ENCODE results near the gene LIN52. TPM values are rescaled to one million over a fixed set of nuclear protein-coding genes. Genes with fewer than 3 reads are reported as not detected.

LIN52 gene
- total RNA-seq, 2 donors from 2014 or later: 7.8 to 8.1 TPM

GRCh38 chr14:74241652-74242017 is 156.9 kb downstream of the LIN52 start:
- Histone ChIP-seq H3K9me3 (no peaks in the 10 kb centered on the region), H3K36me3 (no peaks in the 10 kb centered on the region), H3K27me3 (replicated peaks; ENCODE audit: insufficient read depth) (peaks cover 44% of the 10 kb centered on the region), H3K4me3 (no peak overlapping the region), H3K27ac (no peak overlapping the region), H3K4me1 (replicated peaks) (peaks cover 10% of the 10 kb centered on the region)
- intact Hi-C loops (cut with DNase I): no loop called here
- WGBS: 9% methylated on average over 14 of the region's 14 CpGs
- TF ChIP-seq POLR2AphosphoS5 (IDR thresholded peaks at IDR 0.05): no peak
- no peak for DNase-seq (ENCODE audit: low spot score)

GRCh38 chr14:74242021-74242779 is 157.4 kb downstream of the LIN52 start:
- Histone ChIP-seq H3K27me3 (replicated peaks; ENCODE audit: insufficient read depth) (peaks cover 46% of the 10 kb centered on the region), H3K9me3 (no peaks in the 10 kb centered on the region), H3K27ac (no peak overlapping the region), H3K36me3 (no peaks in the 10 kb centered on the region), H3K4me3 (no peak overlapping the region), H3K4me1 (replicated peaks) (peaks cover 10% of the 10 kb centered on the region)
- 13% methylated on average over 28 of the region's 28 CpGs for WGBS
- DNase-seq (ENCODE audit: low spot score): no peak
- intact Hi-C loops (cut with DNase I): no loop called here
- TF ChIP-seq POLR2A (IDR thresholded peaks at IDR 0.05) (no peak), POLR2AphosphoS5 (IDR thresholded peaks at IDR 0.05) (no peak), CTCF (IDR thresholded peaks at IDR 0.05) (no peak)

GRCh38 chr14:74242780-74243042 is 158.0 kb downstream of the LIN52 start:
- Histone ChIP-seq H3K4me3 (no peak overlapping the region), H3K36me3 (no peaks in the 10 kb centered on the region), H3K27me3 (replicated peaks; ENCODE audit: insufficient read depth) (peaks cover 46% of the 10 kb centered on the region), H3K27ac (no peak overlapping the region), H3K4me1 (replicated peaks) (peaks cover 10% of the 10 kb centered on the region), H3K9me3 (no peaks in the 10 kb centered on the region)
- 35% methylated on average over 4 of the region's 4 CpGs for WGBS
- TF ChIP-seq CTCF (IDR thresholded peaks at IDR 0.05) (no peak), POLR2A (IDR thresholded peaks at IDR 0.05) (no peak), POLR2AphosphoS5 (IDR thresholded peaks at IDR 0.05) (no peak)
- DNase-seq (ENCODE audit: low spot score): no peak
- intact Hi-C loops (cut with DNase I): no loop called here

GRCh38 chr14:74243051-74243450 is 158.3 kb downstream of the LIN52 start:
- intact Hi-C loops (cut with DNase I): no loop called here
- TF ChIP-seq POLR2A (IDR thresholded peaks at IDR 0.05) (no peak), CTCF (IDR thresholded peaks at IDR 0.05) (no peak), POLR2AphosphoS5 (IDR thresholded peaks at IDR 0.05) (no peak)
- no peak for DNase-seq (ENCODE audit: low spot score)
- Histone ChIP-seq H3K27ac (no peak overlapping the region), H3K9me3 (no peaks in the 10 kb centered on the region), H3K36me3 (no peaks in the 10 kb centered on the region), H3K4me1 (replicated peaks) (peaks cover 10% of the 10 kb centered on the region), H3K27me3 (replicated peaks; ENCODE audit: insufficient read depth) (peaks cover 46% of the 10 kb centered on the region), H3K4me3 (no peak overlapping the region)
- 17% methylated on average over 5 of the region's 5 CpGs for WGBS

GRCh38 chr14:74244115-74244514 is 159.4 kb downstream of the LIN52 start:
- no peak overlapping the region for H3K4me3 ChIP-seq
- no peak overlapping the region for H3K27ac ChIP-seq
- TF ChIP-seq CTCF (IDR thresholded peaks at IDR 0.05) (no peak), POLR2AphosphoS5 (IDR thresholded peaks at IDR 0.05) (no peak), POLR2A (IDR thresholded peaks at IDR 0.05) (no peak)
- WGBS: 32% methylated on average over 3 of the region's 3 CpGs
- H3K27me3 ChIP-seq (replicated peaks; ENCODE audit: insufficient read depth): peaks cover 42% of the 10 kb centered on the region
- H3K4me1 ChIP-seq (replicated peaks): peaks cover 10% of the 10 kb centered on the region
- H3K9me3 ChIP-seq: no peaks in the 10 kb centered on the region
- no peak for DNase-seq (ENCODE audit: low spot score)
- no peaks in the 10 kb centered on the region for H3K36me3 ChIP-seq
- intact Hi-C loops (cut with DNase I): no loop called here
